RPMI8226 (cell line): ENCODE results near the gene GNG5.
A peak's percentile ranks its signal among the peaks of the same experiment; 100 is the strongest.
"Not testable (repeated sequence)": the region's sequence is repeated elsewhere in the genome, so short reads cannot be mapped to it uniquely, and the experiment has no call there.

Experiments used
- DNase-seq: peaks from one replicate; pipeline ENCODE4 v3.0.0-alpha.2; 2015

Gene GNG5

GRCh38 chr1:84506002-84506728, at the start of gene GNG5, which contains the start of gene SPATA1:
TSS of gene GNG5 (minus strand) at chr1:84506581. CDS start at chr1:84506091, 490 bp downstream.
TSS of gene SPATA1 (plus strand) at chr1:84506386. CDS start at chr1:84516360, 9,974 bp downstream.
- peak; percentile 94 for DNase-seq

GRCh38 chr1:84550826-84551225, 44.4 kb upstream of the GNG5 start:
- no peak for DNase-seq

GRCh38 chr1:84541679-84542078, 35.3 kb upstream of the GNG5 start:
- DNase-seq: peak; percentile 2

GRCh38 chr1:84540759-84541158, 34.4 kb upstream of the GNG5 start:
- DNase-seq: no peak

- no peak for DNase-seq
These were observed 33.6 kb upstream of the GNG5 start for GRCh38 chr1:84539972-84540371.

- DNase-seq: no peak
These were observed 32.2 kb upstream of the GNG5 start for GRCh38 chr1:84538599-84538998.

GRCh38 chr1:84525779-84526178, 19.4 kb upstream of the GNG5 start:
- DNase-seq: no peak

GRCh38 chr1:84524590-84524989, 18.2 kb upstream of the GNG5 start:
- DNase-seq: no peak

GRCh38 chr1:84510668-84511067, 4.3 kb upstream of the GNG5 start:
- DNase-seq: no peak

GRCh38 chr1:84510165-84510564, 3.8 kb upstream of the GNG5 start:
- DNase-seq: no peak

GRCh38 chr1:84509029-84509428, 2.6 kb upstream of the GNG5 start:
- DNase-seq: no peak

- no peak for DNase-seq
These were observed 2.1 kb upstream of the GNG5 start for GRCh38 chr1:84508510-84508909.

GRCh38 chr1:84507887-84508286, 1.5 kb upstream of the GNG5 start:
- not testable (repeated sequence) for DNase-seq

- no peak for DNase-seq
These were observed 510 bp upstream of the GNG5 start for GRCh38 chr1:84506729-84507453.

GRCh38 chr1:84505493-84506001, 834 bp downstream of the GNG5 start:
- peak; percentile 57 for DNase-seq

- DNase-seq: peak; percentile 5
These were observed 1.5 kb downstream of the GNG5 start for GRCh38 chr1:84504580-84505492.

GRCh38 chr1:84502927-84503326, 3.5 kb downstream of the GNG5 start:
- no peak for DNase-seq

- no peak for DNase-seq
These were observed 8.6 kb downstream of the GNG5 start for GRCh38 chr1:84497631-84498275.

- DNase-seq: no peak
These were observed 9.9 kb downstream of the GNG5 start for GRCh38 chr1:84496498-84496897.

- no peak for DNase-seq
These were observed 12.6 kb downstream of the GNG5 start for GRCh38 chr1:84493747-84494146.

- no peak for DNase-seq
These were observed 13.7 kb downstream of the GNG5 start for GRCh38 chr1:84492726-84493125.

- no peak for DNase-seq
These were observed 16.6 kb downstream of the GNG5 start for GRCh38 chr1:84489766-84490165.
